OCI-LY1 (cell line): ENCODE measurements around the gene HPS1.

ENCODE experiments used
- EZH2 ChIP-seq: fragments of 200-600 bp; sonication (generic), shearing (Covaris generic); IDR thresholded peaks from 2 replicates; pipeline ENCODE4 v1.8.0; 2017; ENCODE audit warnings: borderline replicate concordance, mixed run types, mild to moderate bottlenecking, antibody characterized with exemption, low read length, moderate library complexity, mixed read lengths
- TF ChIP-seq, protein P1 (sequence below): fragments of 200-600 bp; sonication (generic), shearing (Covaris generic); IDR thresholded peaks from 2 replicates; pipeline ENCODE4 v1.5.1; 2017; ENCODE audit warnings: mild to moderate bottlenecking, antibody characterized with exemption, low read length, moderate library complexity, mixed read lengths

DNA sequence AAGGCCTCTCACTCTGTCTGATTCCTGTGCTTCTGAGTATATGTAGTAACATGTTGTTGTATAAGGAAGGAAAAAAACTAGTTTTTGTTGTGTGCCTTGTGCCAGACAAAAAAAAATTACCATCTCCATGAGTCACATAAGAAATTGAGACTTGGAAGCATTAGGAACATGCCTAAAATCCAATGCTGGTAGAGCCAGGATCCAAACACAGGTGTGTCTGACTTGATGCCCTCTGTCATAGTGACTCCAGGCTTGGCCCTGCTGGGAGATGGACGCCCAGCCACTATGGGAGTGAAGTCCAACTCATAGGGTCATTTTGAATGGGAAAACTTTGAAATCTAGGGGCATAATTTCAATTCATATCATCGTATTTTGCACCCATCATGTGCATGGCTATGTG is 69.7 kb downstream of the HPS1 start:
- TF ChIP-seq, protein P1, sequence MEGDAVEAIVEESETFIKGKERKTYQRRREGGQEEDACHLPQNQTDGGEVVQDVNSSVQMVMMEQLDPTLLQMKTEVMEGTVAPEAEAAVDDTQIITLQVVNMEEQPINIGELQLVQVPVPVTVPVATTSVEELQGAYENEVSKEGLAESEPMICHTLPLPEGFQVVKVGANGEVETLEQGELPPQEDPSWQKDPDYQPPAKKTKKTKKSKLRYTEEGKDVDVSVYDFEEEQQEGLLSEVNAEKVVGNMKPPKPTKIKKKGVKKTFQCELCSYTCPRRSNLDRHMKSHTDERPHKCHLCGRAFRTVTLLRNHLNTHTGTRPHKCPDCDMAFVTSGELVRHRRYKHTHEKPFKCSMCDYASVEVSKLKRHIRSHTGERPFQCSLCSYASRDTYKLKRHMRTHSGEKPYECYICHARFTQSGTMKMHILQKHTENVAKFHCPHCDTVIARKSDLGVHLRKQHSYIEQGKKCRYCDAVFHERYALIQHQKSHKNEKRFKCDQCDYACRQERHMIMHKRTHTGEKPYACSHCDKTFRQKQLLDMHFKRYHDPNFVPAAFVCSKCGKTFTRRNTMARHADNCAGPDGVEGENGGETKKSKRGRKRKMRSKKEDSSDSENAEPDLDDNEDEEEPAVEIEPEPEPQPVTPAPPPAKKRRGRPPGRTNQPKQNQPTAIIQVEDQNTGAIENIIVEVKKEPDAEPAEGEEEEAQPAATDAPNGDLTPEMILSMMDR, result no peak
- no peak for TF ChIP-seq EZH2
